Activated effector memory CD4-positive, alpha-beta T cell treated with anti-CD3 and anti-CD28 coated beads, Interleukin-2, amount 50 U/mL, for 16 hours (primary cell): ENCODE data around the gene RFLNA.

ENCODE experiments used
- DNase-seq: peaks from one replicate; pipeline ENCODE4 v3.0.0-alpha.2; 2020

Gene RFLNA

GRCh38 chr12:124338876-124339603 lies 44.1 kb downstream of the RFLNA start:
- DNase-seq, result no peak

GRCh38 chr12:124340080-124340900 lies 45.4 kb downstream of the RFLNA start:
- DNase-seq, result no peak

GRCh38 chr12:124341645-124342069 lies 46.8 kb downstream of the RFLNA start:
- DNase-seq, result no peak

- DNase-seq, result no peak
These were observed 49.1 kb downstream of the RFLNA start for GRCh38 chr12:124344022-124344421.

GRCh38 chr12:124344526-124344925 lies 49.6 kb downstream of the RFLNA start:
- no peak for DNase-seq

- DNase-seq, result no peak
These were observed 50.9 kb downstream of the RFLNA start for GRCh38 chr12:124345795-124346194.

GRCh38 chr12:124346425-124347168 lies 51.7 kb downstream of the RFLNA start:
- DNase-seq, result no peak

GRCh38 chr12:124347335-124347734 lies 52.4 kb downstream of the RFLNA start:
- no peak for DNase-seq

- DNase-seq, result peak; percentile 69
These were observed 53.1 kb downstream of the RFLNA start for GRCh38 chr12:124347805-124348658.

GRCh38 chr12:124348659-124349380 lies 53.9 kb downstream of the RFLNA start:
- no peak for DNase-seq

GRCh38 chr12:124350491-124350890 lies 55.6 kb downstream of the RFLNA start:
- no peak for DNase-seq

- no peak for DNase-seq
These were observed 56.5 kb downstream of the RFLNA start for GRCh38 chr12:124351422-124351821.

- DNase-seq, result no peak
These were observed 57.4 kb downstream of the RFLNA start for GRCh38 chr12:124352257-124352656.

- DNase-seq, result no peak
These were observed 57.9 kb downstream of the RFLNA start for GRCh38 chr12:124352839-124353238.

- no peak for DNase-seq
These were observed 59.5 kb downstream of the RFLNA start for GRCh38 chr12:124354400-124354799.

GRCh38 chr12:124356221-124356620 lies 61.3 kb downstream of the RFLNA start:
- no peak for DNase-seq

- no peak for DNase-seq
These were observed 62.7 kb downstream of the RFLNA start for GRCh38 chr12:124357616-124358015.

GRCh38 chr12:124358572-124358971 lies 63.7 kb downstream of the RFLNA start:
- DNase-seq, result no peak

- no peak for DNase-seq
These were observed 65.0 kb downstream of the RFLNA start for GRCh38 chr12:124359671-124360581.

GRCh38 chr12:124361074-124361970 lies 66.4 kb downstream of the RFLNA start:
- DNase-seq, result no peak
